ENCODE measurements around the gene CENPB. TPM values are rescaled to one million over a fixed set of nuclear protein-coding genes. Genes with fewer than 3 reads are reported as not detected.
A peak's percentile ranks its signal among the peaks of the same experiment; 100 is the strongest.

CENPB gene
- polyA plus RNA-seq, 1 donor (not counting 4 experiments of a cell fraction or from before 2014, with no cell fraction given), result 18.1 TPM

DNA sequence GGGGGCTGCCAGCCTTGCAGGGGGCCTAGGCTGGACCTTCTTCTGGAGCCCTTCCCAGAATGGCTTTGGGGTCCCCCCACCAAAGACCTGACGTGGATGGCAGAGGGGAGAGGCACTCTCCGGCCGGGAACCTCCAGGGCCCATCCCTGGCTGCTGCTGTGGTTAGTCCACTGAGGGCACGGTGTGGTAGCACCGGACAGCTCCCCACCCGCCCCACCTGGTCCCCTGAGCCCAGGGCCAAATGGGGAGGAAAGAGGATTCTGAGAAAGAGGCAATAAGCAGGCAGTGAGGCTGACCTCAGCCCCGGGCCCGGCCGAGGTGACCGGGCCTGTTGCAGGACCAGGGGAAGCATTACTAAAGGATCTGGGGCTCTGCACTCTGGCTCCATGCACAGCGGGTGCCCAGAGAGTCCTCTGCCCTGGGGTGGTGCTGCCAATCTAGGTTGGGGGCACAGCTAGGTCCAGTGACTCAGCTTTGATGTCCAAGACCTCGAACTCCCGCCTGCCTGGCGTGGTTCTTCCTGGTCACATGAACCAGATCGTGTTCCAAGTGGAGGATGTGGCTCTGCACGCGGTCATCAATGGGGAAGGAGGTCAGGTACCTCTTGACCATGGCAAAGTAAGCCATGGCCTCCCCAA is 2.2 kb downstream of the CENPB start:
- dilution Hi-C loops (cut with MboI; ENCODE audit: extremely low pct_ligation_motif_present, low sequenced_read_pairs), result no loop called here
- Histone ChIP-seq H3K4me2 (ENCODE audit: control insufficient read depth, extremely low read depth, insufficient read depth, low read depth, low read length) (peak overlapping the region; percentile 91), H3K9me1 (ENCODE audit: control insufficient read depth, extremely low read depth, insufficient read depth, low read length) (peaks cover 4% of the 10 kb centered on the region), H3K9ac (ENCODE audit: control insufficient read depth, extremely low read depth, insufficient read depth, low read length) (no peak overlapping the region), H3K36me3 (ENCODE audit: control insufficient read depth in 2 of 2, extremely low read depth in 1 of 2, insufficient read depth in 2 of 2, low read length in 2 of 2) (peaks cover 0 to 9% of the 10 kb centered on the region in 2 experiments), H3K4me1 (ENCODE audit: control insufficient read depth, extremely low read depth, insufficient read depth, low read length) (peaks cover 37% of the 10 kb centered on the region), H3K27ac (ENCODE audit: control insufficient read depth, insufficient read depth, low read length) (no peak overlapping the region), H3K4me3 (ENCODE audit: control insufficient read depth in 2 of 3, extremely low read depth in 1 of 3, insufficient read depth in 2 of 3, low read depth in 1 of 3, low read length in 3 of 3) (peak overlapping the region in 2 of 3 experiments; percentile 75 to 77), H3K9me3 (ENCODE audit: control insufficient read depth, low read depth, low read length) (no peaks in the 10 kb centered on the region), H4K20me1 (ENCODE audit: control insufficient read depth, extremely low read depth, insufficient read depth, low read length) (peaks cover 21% of the 10 kb centered on the region), H3K79me2 (ENCODE audit: control insufficient read depth, insufficient read depth, low read length) (peaks cover 31% of the 10 kb centered on the region), H2AFZ (ENCODE audit: control insufficient read depth, low read length) (no peak overlapping the region), H3K27me3 (ENCODE audit: control insufficient read depth, extremely low read depth, insufficient read depth, low read length) (no peaks in the 10 kb centered on the region)
- FAIRE-seq (peak; percentile 64), DNase-seq (ENCODE audit: low read depth, low spot score) (no peak)
- no peak for TF ChIP-seq EZH2 (IDR thresholded peaks at IDR 0.05; ENCODE audit: low read length)
- TF ChIP-seq, protein P1, sequence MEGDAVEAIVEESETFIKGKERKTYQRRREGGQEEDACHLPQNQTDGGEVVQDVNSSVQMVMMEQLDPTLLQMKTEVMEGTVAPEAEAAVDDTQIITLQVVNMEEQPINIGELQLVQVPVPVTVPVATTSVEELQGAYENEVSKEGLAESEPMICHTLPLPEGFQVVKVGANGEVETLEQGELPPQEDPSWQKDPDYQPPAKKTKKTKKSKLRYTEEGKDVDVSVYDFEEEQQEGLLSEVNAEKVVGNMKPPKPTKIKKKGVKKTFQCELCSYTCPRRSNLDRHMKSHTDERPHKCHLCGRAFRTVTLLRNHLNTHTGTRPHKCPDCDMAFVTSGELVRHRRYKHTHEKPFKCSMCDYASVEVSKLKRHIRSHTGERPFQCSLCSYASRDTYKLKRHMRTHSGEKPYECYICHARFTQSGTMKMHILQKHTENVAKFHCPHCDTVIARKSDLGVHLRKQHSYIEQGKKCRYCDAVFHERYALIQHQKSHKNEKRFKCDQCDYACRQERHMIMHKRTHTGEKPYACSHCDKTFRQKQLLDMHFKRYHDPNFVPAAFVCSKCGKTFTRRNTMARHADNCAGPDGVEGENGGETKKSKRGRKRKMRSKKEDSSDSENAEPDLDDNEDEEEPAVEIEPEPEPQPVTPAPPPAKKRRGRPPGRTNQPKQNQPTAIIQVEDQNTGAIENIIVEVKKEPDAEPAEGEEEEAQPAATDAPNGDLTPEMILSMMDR (optimal IDR thresholded peaks at IDR 0.05 in 1 of 3, IDR thresholded peaks at IDR 0.05 in 1 of 3, conservative IDR thresholded peaks at IDR 0.05 in 1 of 3; ENCODE audit: extremely low read depth in 1 of 3, insufficient read depth in 2 of 3, low read length in 3 of 3), result no peak

DNA sequence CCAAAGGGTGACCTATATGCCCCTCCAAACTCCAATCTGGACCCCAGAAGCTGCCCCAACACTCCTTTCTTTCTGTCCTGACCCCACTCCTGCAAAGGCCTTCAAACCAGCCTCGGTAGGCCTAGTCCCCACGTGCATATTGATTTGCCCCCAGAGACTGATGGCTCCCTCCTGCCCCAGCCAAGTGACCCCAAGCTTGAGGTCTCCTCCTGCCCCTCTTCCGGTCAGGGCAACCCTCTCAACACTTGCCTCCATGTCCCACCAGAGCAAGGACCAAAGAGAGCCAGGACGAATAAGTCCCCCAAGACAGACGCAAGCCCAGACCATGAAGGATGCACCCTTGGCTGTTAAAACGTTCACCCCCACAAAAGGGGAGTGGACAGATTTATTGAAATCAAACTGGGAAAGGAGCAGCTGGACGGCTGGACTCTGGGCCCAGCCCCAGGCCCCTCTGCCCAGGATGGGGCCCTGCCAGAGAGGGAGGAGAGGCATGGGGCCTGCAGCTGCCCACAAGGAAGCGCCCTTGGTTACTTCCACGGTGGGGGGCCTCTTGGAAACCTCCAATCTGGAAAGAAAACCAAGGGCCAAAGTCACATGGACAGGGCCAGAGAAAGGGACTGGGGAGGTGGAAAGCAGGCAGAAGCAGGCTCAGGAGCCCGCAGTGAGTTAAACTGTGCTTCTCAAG is 2.9 kb downstream of the CENPB start:
- dilution Hi-C loops (cut with MboI; ENCODE audit: extremely low pct_ligation_motif_present, low sequenced_read_pairs), result no loop called here

More for the DNA sequence above, 2.9 kb downstream of the CENPB start:
- Histone ChIP-seq H3K79me2 (ENCODE audit: control insufficient read depth, insufficient read depth, low read length) (peaks cover 31% of the 10 kb centered on the region), H2AFZ (ENCODE audit: control insufficient read depth, low read length) (no peak overlapping the region), H3K9ac (ENCODE audit: control insufficient read depth, extremely low read depth, insufficient read depth, low read length) (no peak overlapping the region), H3K9me1 (ENCODE audit: control insufficient read depth, extremely low read depth, insufficient read depth, low read length) (peaks cover 4% of the 10 kb centered on the region), H3K27ac (ENCODE audit: control insufficient read depth, insufficient read depth, low read length) (no peak overlapping the region), H4K20me1 (ENCODE audit: control insufficient read depth, extremely low read depth, insufficient read depth, low read length) (peaks cover 21% of the 10 kb centered on the region), H3K4me2 (ENCODE audit: control insufficient read depth, extremely low read depth, insufficient read depth, low read depth, low read length) (peak overlapping the region; percentile 91), H3K4me3 (ENCODE audit: control insufficient read depth in 2 of 3, extremely low read depth in 1 of 3, insufficient read depth in 2 of 3, low read depth in 1 of 3, low read length in 3 of 3) (no peak overlapping the region), H3K27me3 (ENCODE audit: control insufficient read depth, extremely low read depth, insufficient read depth, low read length) (peaks cover 4% of the 10 kb centered on the region), H3K4me1 (ENCODE audit: control insufficient read depth, extremely low read depth, insufficient read depth, low read length) (peaks cover 37% of the 10 kb centered on the region), H3K9me3 (ENCODE audit: control insufficient read depth, low read depth, low read length) (no peaks in the 10 kb centered on the region), H3K36me3 (ENCODE audit: control insufficient read depth in 2 of 2, extremely low read depth in 1 of 2, insufficient read depth in 2 of 2, low read length in 2 of 2) (peaks cover 0 to 9% of the 10 kb centered on the region in 2 experiments)
- TF ChIP-seq, protein P1 (optimal IDR thresholded peaks at IDR 0.05 in 1 of 3, IDR thresholded peaks at IDR 0.05 in 1 of 3, conservative IDR thresholded peaks at IDR 0.05 in 1 of 3; ENCODE audit: extremely low read depth in 1 of 3, insufficient read depth in 2 of 3, low read length in 3 of 3), result no peak
- no peak for TF ChIP-seq EZH2 (IDR thresholded peaks at IDR 0.05; ENCODE audit: low read length)
- DNase-seq (ENCODE audit: low read depth, low spot score) (no peak), FAIRE-seq (no peak)

All from keratinocyte (primary cell).